Astrocyte of the hippocampus (primary cell): Measurements from ENCODE around the gene FEV.

Experiments used
- DNase-seq: peaks from one replicate; pipeline ENCODE4 v3.0.0; 2011; ENCODE audit warnings: low read depth, low spot score

Gene FEV

DNA sequence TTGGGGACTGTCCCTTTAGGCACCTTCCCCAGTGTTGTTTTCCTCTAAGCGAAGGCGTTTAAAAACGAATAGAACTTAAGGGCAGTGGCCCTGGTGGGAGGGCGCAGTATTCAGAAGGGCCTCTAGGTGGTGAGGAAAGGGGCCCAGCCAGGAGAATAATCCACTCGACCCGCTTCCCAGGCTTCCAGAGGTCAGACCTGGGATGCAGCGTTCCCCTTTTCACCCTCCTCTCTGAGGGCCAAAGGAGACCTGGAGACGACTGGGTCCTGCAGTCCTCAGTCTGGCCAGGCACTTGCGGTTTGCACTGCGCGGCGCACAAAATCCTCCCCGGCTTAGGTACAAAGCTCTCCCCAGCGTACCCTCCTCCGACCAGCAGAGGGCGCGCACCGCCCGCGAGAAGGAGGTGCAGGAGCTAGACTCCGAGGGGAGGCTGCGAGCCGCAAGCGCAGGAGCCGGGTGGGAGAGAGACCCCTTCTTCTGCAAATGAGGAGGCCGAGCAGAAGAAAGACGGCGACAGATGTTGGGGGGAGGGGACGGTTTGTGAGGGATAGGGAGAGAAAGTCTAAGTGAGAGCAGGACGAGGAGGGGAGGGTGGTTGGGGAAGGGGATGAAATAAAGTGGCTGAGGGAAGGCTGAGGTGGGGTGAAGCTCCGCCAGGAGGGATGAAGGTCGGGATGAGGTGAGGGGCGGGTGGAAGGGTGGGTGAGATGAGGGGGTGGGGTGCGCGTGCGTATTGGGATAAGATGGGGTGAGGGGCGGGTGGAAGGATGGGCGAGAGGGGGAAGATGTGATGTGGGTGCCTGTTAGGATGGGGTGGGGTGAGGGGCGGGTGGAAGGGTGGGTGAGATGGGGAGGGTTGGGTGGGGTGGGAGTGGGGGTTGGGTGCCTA, 4.9 kb downstream of the FEV start:
- DNase-seq, result peak; percentile 90

- DNase-seq, result no peak
Observed at GRCh38 chr2:218975060-218975777, 9.8 kb downstream of the FEV start.

DNA sequence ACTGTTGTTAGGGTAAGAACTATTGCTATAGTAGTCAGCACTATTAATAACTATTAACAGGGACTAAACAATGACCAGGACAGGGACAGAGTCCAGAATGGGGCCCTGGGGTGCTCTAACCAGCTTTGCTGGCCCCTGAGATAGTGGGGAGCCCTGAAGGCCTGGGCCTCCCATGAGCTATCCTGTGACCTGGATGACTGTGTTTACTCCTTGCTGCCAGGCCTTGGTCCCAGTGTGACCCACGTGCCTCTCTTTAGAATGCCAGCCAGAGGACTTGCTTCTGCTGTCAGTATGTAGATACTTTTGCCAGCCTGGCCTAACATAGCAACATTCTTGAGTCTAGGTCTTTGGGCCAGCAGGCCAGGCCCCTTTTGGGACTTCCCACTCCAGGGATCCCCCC, 14.1 kb downstream of the FEV start:
- no peak for DNase-seq

DNA sequence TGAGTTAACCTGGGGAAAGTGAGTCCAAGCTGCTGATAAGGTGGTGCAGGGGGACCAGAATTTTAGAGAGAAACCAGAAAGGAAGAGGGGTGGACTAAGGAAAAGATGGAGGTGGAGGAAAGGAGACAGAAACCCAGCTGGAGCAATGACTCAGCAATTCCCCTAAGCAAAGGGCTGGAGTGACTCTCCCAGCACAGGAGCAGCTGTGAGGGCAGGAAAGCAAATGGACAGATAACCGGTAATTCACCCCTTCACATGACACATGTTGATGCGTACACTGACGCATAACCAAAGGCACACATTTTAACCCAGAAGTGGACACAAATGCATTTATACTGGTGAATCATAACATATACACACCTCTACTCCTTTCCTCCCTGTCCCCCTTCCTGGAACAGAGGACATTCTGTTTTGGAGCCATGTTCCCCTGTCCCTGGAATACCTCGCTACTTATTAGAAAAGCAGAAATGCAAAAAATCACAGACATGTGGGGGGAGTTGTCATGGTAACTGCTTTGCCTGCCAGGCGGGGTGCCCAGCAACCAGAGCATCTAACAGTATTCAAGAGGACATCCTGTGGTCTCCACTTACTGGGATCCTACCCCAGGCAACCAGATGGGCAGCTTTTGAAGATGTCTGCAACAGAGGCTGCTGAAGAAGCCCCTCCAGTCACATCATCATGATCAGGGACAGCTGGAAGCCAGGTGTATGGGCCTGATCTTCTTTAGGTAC, 20.8 kb downstream of the FEV start:
- DNase-seq, result no peak

GRCh38 chr2:218963601-218964000, 21.4 kb downstream of the FEV start:
- no peak for DNase-seq

GRCh38 chr2:218962859-218963492, 22.0 kb downstream of the FEV start:
- peak; percentile 76 for DNase-seq

DNA sequence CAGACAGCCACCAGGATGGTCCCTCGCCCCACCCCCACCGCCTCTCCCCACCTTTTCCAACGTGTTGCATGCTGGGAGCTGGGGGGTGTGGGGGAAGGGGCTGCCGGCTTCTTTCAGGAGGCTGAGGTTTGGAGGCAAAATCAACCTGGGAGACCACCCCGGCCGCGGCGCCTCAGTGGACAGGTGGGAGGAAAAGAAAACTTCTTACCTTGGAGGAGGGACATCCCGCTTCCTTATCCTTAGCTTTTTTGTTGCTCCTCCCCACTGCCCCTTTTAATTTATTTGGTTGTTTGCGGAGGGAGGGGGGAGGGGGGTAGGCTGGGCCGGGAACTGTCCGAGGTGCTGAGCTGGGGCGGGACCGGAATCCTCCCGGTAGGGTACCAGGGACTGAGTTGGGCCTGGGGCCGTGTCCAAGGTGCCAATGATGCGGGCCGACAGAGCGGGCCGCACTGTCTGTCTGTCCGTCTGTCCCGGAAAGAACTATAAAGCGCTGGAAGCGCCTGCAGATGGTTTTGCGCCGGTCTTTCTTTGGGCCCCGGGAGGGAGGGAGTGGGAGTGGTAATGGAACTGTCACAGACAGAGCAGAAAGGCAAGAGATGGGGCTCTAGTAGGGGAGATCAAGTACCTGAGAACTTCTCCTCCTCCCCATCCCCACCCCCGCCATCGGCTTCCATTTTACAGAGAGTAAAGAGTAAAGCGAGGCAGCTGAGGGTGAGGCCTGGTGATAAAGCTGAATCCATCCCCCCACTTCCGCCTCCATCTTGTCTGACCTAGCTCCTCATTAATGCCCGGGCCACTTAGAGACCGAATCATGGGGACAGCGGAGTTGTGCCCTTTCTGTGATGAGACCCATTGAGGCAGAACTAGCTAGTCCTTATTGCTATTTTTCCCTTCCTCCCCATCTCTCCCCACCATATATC, 23.1 kb downstream of the FEV start:
- DNase-seq, result no peak

DNA sequence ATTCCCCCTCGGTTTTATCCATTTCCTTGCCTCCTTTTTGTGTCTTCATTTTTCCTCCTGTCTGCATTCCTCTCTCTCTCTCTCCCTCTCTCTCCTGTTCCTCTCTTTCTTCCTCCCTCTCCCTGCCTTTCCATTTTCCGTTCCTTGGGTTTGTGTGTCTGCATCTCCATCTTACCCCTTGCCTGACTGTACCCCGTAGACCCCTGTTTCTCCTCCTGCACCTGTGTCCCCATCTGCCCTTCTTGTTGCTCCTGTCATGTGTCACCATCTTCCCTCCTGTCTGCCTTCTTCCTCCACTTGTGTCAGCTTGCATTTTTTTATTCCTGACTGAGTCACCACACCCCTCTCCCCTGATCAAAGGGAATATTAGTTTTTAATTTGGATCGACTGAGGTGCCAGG, 23.8 kb downstream of the FEV start:
- no peak for DNase-seq

DNA sequence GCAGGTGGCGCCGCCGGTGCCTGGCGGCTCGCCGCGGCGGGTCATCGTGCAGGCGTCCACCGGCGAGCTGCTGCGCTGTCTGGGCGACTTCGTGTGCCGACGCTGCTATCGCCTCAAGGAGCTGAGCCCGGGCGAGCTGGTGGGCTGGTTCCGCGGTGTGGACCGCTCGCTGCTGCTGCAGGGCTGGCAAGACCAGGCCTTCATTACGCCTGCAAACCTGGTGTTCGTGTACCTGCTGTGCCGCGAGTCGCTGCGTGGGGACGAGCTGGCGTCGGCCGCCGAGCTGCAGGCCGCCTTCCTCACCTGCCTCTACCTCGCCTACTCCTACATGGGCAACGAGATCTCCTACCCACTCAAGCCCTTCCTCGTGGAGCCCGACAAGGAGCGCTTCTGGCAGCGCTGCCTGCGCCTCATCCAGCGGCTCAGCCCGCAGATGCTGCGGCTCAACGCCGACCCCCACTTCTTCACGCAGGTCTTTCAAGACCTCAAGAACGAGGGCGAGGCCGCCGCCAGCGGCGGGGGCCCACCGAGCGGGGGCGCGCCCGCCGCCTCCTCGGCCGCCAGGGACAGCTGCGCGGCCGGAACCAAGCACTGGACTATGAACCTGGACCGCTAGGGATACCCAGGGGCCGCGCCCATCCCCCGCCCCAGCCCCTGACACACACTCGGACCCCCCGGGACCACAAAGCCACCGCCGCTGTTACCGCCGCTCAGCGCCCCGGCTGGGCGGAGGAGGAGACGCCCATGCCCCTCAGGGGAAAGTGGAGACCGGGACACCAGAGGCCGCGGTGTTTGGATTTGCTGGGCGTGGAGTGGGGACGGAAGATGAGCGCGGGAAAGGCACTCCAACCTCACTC, 24.4 kb downstream of the FEV start:
- no peak for DNase-seq

DNA sequence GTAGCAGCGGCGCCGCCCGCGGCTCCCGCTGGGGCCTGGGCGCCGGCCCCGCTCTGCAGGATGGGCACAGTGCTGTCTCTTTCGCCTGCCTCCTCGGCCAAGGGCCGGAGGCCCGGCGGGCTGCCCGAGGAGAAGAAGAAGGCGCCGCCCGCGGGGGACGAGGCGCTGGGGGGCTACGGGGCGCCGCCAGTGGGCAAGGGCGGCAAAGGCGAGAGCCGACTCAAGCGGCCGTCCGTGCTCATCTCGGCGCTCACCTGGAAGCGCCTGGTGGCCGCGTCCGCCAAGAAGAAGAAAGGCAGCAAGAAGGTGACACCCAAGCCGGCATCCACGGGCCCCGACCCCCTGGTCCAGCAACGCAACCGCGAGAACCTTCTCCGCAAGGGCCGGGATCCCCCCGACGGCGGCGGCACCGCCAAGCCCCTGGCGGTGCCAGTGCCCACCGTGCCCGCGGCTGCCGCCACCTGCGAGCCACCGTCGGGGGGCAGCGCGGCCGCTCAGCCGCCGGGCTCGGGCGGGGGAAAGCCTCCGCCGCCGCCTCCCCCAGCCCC, 25.1 kb downstream of the FEV start:
- DNase-seq, result no peak

GRCh38 chr2:218959141-218959731, 25.7 kb downstream of the FEV start, which contains the start of gene CDK5R2:
TSS of gene CDK5R2 (plus strand) at chr2:218959666. CDS start at chr2:218959821, 155 bp downstream.
- peak; percentile 88 for DNase-seq

DNA sequence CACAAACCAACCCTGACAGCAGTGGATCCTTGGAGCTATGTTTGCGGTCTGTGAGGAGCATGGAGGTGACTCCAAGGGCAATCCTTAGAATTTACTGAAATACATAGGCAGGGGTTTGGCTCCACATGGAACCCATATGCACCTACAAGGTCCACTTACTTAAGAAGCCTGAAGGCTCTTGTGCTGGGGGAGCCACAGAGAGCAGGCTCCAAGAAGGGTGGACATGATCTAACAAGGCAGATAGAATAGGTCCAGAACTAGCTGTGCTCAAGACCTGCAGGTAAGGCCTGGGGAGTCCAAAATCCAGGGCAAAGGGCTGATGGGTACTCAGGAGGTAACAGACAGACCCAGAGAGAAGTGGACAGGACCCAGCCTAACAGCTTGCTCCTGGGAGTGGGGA, 26.7 kb downstream of the FEV start:
- no peak for DNase-seq

GRCh38 chr2:218957671-218958070, 27.3 kb downstream of the FEV start:
- DNase-seq, result no peak

GRCh38 chr2:218956039-218956438, 28.9 kb downstream of the FEV start:
- DNase-seq, result no peak

DNA sequence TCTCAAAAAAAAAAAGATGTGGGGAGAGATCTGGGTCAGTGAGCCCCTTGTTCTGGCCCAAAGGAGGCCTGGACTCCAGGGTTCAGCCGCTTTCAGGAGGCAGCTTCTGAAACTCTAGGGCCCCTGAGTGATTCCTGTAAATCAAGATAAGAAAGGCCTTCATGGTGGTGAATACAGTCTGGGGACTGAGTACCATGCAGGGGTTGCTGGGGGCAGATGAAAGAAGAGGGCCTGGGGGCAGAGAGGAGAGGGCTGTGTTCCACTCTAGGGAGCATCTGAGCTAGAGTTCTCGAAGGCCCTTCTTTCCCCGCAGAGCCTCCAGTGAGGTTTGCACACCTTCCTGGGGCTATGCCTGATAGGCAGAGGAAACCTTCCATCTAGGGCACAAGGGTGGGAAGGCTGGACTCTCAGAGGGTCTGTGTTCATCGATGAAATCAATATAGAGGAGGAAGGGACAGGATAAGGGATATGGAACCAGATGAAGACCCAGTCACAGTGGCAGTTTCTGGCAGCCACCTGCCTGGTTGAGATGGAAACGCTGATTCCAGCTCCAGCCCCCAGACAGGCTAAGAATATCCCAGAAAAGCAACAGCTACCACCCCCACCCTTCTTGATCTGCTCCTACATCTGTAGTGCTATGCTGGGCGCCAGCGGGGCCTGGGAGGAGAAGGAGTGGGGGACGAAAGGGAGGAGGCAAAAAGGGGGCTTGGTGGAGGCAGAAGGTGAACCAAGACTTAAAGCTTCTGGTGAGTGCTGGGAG, 30.3 kb downstream of the FEV start:
- no peak for DNase-seq

DNA sequence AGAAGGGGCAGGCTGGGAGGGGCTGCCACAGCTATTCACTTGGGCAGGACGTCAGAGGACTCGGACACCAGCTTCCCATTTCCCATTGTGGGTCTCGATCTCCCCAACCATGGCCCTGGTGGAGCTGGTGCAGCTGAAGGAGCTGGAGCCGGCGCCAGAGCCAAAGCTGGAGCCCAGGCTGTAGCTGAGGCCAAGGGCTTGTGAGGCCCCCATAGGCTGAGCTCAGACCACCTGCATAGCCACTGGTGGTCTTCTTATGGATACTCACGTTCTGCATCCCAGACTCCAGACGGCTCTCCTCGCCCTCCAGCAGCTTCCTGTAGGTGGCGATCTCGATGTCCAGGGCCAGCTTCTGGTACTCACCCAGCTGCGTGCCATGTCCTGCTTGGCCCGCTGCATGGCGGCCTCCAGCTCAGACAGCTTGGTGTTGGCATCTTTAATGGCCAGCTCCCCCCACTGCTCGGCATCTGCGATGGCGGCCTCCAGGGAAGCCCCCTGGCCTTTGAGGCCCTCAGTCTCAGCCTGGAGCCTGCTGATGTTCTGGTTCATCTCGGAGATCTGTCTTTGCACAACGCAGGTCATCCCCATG, 31.5 kb downstream of the FEV start:
- DNase-seq, result no peak

DNA sequence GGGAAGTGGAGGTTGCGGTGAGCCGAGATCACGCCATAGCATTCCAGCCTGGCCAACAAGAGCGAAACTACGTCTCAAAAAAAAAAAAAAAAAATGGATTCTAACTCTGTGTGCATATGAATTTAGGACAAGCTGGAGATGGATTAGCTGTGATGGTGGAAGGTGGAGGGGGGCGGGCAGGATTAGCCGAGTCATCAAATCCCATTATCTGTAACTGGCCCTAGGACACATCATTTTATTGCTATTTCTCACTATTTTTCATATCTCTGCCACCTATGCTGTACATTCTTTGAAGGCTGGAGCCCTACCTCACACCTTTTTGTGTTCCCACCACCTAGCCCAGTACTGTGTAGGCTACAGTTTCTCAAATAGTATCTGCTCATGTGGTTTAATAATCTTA, 32.8 kb downstream of the FEV start:
- DNase-seq, result no peak

GRCh38 chr2:218946621-218947020, 38.4 kb downstream of the FEV start:
- no peak for DNase-seq
